Epithelial cell of proximal tubule (primary cell): Measurements from ENCODE around the gene KRT83. TPM values are rescaled to one million over a fixed set of nuclear protein-coding genes. Genes with fewer than 3 reads are reported as not detected.

Experiments used
- DNase-seq: peaks from one replicate; pipeline ENCODE4 v3.0.0-alpha.2; 2011; ENCODE audit warnings: low read depth
- H3K4me3 ChIP-seq: 2 replicates; pipeline ENCODE4 v1.5.1; 2011; ENCODE audit warnings: low read depth, mild to moderate bottlenecking, low read length
- CTCF ChIP-seq: conservative IDR thresholded peaks from 2 replicates; pipeline ENCODE4 v1.5.1; 2012; ENCODE audit warnings: low read depth, mild to moderate bottlenecking, low read length
- total RNA-seq: library from RNA; depleted of rRNA; stranded (reverse); fragments of >200 nt; gene quantifications from 2 replicates; pipeline ENCODE4 v1.2.3, GENCODE V29; 2015

KRT83 gene
- total RNA-seq, 1 donor from 2014 or later: not detected

- TF ChIP-seq CTCF: no peak
- DNase-seq: no peak
These were observed 21.7 kb upstream of the KRT83 start for GRCh38 chr12:52342781-52343490.

GRCh38 chr12:52341066-52341580 lies 19.9 kb upstream of the KRT83 start:
- DNase-seq: no peak
- no peak overlapping the region for H3K4me3 ChIP-seq
- no peak for TF ChIP-seq CTCF

More at GRCh38 chr12:52342781-52343490, 21.7 kb upstream of the KRT83 start:
- H3K4me3 ChIP-seq: no peak overlapping the region

- no peak for DNase-seq
- H3K4me3 ChIP-seq: no peak overlapping the region
- TF ChIP-seq CTCF: no peak
These were observed 17.2 kb upstream of the KRT83 start for GRCh38 chr12:52338241-52338960.

DNA sequence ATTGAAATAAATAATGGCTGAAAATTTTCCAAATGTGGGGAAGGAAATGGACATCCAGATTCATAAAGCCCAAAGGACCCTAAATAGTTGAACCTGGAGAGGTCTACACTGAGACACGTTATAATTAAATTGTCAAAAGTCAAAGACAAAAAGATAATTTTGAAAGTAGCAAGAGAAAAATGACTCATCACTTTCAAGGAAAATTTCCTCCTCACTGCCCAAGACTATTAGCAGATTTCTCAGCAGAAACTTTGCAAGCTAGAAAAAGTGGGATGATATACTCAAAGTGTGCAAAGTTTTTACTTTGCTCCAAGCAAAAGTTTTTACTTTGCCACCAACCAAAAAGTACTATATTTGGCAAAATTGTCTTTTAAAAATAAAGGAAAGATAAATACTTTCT lies 15.9 kb upstream of the KRT83 start:
- TF ChIP-seq CTCF: no peak
- H3K4me3 ChIP-seq: no peak overlapping the region
- DNase-seq: no peak

DNA sequence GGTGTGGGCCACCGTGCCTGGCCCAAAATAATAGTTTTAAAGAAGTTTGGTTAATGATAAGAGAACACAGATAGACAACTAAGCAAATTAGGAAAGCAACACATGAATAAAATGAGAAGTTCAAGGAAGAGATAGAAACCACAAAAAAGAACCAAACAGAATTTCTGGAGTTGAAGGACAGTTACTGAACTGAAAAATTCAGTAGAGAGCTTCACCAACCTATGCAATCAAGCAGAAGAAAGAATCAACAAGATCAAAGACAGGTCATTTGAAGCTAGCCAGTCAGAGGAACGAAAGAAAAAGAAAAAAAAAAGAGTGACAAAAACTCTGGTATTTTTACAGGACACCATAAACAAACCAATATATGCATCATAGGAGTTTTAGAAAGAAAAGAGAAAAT lies 15.4 kb upstream of the KRT83 start:
- TF ChIP-seq CTCF: no peak
- no peak overlapping the region for H3K4me3 ChIP-seq
- DNase-seq: no peak

- DNase-seq: no peak
- TF ChIP-seq CTCF: no peak
- H3K4me3 ChIP-seq: no peak overlapping the region
These were observed 14.5 kb upstream of the KRT83 start for GRCh38 chr12:52335598-52336262.
